ENCODE data around the gene KRT83. TPM values are rescaled to one million over a fixed set of nuclear protein-coding genes. Genes with fewer than 3 reads are reported as not detected.

The KRT83 gene
- total RNA-seq (2014; rRNA removed; shearing (Covaris generic)): not detected in 2 replicates

DNA sequence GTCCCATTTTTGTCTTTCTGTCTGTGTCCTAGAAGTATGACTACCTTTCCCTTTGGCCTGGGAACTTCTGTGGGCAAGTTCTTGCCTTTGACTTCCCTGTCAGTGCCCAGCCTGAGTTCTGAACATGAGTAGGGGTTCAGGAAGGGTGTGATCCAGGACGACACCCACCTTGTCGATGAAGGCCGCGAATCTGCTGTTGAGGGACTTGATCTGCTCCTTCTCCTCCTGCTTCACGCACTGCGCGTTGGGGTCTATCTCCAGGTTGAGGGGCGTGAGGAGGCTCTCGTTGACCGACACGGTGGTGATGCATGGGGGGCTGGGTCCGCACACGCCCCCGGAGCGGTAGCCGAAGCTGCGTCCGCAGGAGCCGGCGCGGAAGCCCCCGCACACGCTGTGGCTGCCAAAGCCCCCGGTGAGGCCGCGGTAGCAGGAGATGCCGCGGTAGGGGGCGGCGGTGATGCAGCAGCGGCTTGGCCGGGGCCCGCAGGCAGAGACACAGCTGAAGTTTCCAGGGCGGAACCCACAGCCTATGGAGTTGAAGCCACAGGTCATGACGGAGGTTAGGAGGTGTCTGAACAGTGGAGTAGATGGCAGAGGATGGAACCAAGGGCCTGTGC, at the start of gene KRT83:
KRT83 (minus strand) TSS at position 615 of the 617 bp plus-strand sequence; CDS start at position 552, 63 bp downstream.
- DNase-seq (ENCODE audit: low spot score): no peak

DNA sequence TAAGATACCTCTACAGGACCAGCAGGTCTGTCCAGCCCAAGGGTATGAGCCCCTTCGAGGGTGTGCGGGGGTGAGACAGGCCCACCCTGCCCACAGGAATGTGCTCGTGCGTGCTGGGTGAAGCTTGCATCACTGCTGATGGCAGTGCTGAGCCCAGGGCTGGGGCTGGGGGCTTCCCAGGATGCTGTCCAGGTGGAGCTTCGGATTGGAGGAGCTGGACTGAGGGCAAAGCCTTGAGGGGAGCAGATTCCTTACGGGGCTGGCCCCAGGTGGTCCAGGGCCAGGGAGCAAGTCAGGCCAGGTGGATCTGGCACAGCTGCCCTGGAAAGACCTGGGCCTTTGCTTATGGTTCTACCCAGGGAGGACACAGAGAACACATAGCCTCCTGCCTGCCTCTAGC, 48.6 kb upstream of the KRT83 start:
- DNase-seq (ENCODE audit: low spot score): no peak

GRCh38 chr12:52369211-52369610, 48.0 kb upstream of the KRT83 start:
- no peak for DNase-seq (ENCODE audit: low spot score)

DNA sequence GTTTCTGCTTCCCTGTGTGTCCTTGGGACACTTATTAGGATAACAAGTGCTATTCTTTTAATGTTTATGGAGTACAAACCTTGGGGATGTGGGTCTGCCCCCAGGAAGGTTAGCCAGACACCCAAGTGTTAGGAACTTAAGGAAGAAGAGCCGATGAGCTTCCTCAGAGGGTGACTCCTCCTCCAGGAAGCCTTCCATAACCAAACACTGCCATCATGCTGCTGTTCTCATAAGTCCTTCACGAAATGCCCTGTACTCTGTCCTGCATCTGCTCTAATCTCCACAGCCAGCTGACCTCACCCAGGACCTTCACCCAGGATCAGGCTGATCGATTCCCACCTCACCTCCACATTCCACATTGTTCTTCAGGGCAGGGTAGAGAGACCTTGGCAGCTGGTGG, 47.3 kb upstream of the KRT83 start:
- no peak for DNase-seq (ENCODE audit: low spot score)

DNA sequence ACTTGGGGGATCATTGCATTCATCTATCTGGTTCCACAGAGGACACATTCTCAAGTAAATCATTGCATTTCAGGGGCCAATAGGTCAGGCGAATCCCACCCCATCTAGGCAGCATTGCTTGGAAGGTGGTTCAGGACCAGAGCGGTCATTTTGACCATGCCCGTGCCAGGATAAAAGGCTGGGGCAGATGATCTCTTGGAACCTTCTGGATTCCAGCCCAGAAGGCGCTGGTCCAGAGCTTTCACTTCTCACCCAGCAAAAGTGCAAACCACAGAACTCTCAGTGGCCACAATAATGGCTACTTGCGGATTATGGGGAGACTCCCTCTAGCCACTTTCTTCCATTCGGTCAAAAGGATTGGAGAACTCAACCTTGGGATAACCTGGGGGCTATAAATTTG, 46.7 kb upstream of the KRT83 start:
- no peak for DNase-seq (ENCODE audit: low spot score)

- DNase-seq (ENCODE audit: low spot score): no peak
Observed at GRCh38 chr12:52366738-52367485, 45.7 kb upstream of the KRT83 start, which contains the start of gene KRT85. TSS of gene KRT85 (minus strand) at chr12:52367481. CDS start at chr12:52367405, 76 bp downstream.

DNA sequence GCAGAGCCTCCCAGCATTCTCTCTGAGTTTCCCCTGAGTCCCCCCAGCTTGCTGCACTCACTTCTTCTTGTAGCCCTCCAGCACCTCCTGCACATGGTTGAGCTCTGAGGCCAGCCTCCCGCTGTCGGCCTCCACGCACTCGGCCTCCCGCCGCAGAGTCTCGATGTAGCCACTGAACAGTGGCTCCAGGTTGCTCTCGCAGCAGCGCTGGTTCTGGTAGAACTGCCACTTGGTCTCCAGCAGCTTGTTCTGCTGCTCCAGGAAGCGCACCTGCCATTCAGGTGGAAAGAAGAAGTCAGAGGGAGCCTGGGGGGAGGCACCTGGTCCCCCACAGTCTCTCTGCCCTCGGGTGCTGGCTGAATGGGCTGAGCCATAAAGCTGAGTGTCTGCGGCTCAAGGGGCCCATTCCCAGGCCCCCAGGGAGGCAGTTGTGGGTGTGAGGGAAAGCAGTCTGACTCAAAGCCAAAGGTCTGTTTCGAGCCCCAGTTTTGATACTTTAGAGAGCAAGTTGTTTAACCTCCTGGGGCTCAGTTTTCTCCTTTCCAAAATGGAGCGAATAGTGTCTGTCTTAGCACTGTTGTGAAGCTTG, 43.8 kb upstream of the KRT83 start:
- DNase-seq (ENCODE audit: low spot score): no peak

- no peak for DNase-seq (ENCODE audit: low spot score)
Observed at GRCh38 chr12:52364061-52364460, 42.9 kb upstream of the KRT83 start.

DNA sequence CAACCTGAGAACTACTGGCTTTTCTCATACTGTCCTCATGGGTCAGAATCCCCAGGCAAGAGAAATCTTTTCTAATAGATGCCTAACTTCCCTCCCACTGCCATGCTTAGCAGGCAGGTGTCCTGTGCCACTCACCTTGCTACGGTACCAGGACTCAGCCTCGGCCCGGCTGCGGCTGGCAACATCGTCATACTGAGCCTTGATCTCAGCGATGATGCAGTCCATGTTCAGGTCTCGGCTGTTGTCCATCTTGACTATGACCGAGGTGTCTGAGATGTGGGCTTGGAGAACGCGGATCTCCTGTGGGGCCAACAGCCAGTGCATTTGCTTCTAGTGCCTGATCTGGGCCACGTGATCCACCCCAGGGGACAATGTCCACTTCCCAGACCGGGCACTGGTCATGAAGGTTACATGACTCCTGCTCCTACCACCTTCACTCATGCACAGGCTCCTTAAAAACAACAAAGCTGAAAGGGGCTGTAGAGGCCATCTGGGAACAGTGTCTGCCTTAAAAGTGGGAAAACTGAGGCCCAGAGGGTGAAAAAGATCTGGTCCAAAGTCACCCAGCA, 42.0 kb upstream of the KRT83 start:
- DNase-seq (ENCODE audit: low spot score): no peak

DNA sequence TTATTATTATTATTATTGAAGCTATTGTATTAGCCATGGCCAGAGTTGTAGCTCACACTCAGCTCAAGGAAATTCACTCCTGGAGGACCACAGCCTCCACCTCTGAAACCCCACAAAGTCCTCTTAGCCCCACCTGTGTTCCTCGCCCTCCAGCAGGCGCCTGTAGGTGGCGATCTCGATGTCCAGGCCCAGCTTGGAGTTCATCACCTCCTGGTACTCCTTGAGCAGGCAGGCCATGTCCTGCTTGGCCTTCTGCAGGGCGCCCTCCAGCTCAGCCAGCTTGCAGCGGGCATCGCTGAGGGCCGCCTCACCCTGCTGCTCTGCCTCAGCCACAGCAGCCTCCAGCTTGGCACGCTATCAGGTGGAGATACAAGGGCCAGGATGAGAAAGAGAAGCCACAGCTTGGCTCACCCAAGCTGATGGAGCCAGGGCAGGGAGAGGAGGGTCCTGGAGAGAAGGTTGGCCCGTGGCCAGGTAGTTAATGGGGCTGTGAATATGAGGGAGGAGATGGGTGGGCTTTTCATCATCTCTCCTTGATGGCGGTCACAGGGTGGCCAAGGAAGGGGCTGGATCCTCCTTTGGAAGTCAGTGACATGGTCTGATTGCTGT, 41.0 kb upstream of the KRT83 start:
- no peak for DNase-seq (ENCODE audit: low spot score)

- DNase-seq (ENCODE audit: low spot score): no peak
Observed at GRCh38 chr12:52361553-52361952, 40.4 kb upstream of the KRT83 start.

- no peak for DNase-seq (ENCODE audit: low spot score)
Observed at GRCh38 chr12:52360663-52361271, 39.6 kb upstream of the KRT83 start.

DNA sequence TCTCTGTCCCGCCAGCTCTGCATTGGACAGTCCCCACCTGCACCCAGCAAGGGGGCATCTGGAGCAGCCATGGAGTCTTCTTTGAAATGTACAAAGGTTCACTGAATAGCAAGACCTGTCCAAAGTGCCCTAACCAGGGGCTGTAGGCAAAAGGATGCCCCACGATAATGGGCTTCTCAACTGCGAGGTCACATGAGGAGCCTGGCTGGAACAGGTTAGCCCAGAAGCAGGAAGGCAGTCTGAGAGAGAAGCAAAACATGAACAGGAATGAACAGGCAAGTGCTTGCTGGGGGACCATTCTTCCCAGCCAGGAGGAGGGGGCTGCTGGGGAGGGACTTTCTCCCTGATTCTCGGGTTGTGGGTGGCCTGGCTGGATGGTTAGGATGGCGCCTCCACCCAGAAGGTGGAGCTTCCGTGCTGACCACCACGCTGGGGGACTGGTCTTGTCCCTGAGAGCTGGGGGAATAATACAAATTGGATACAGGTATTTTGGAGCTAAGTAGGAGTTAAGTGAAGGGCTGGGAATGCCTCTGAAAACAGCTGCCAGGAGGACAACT, 39.0 kb upstream of the KRT83 start:
- DNase-seq (ENCODE audit: low spot score): no peak

DNA sequence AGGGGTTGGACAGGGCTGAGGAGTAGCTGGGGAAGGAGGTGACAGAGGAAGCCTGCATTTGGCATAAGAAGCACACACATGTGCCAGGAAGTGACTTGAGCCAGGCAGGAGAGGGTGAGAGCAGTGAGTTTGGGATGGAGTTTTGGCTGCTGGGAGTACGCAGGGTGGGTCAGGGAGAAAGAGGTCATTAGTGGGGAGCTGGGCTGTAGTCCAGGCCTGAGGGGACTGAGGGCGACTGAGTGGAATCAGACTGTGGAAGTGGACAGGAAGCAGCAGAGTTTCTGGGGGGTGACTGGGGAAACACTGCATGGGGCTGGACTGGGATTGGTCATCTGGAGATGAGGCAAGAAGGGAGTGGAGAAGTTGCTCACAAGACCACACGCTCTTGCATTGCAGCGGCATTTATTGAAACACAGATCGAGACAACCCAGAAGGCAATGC, 38.4 kb upstream of the KRT83 start:
- DNase-seq (ENCODE audit: low spot score): no peak

DNA sequence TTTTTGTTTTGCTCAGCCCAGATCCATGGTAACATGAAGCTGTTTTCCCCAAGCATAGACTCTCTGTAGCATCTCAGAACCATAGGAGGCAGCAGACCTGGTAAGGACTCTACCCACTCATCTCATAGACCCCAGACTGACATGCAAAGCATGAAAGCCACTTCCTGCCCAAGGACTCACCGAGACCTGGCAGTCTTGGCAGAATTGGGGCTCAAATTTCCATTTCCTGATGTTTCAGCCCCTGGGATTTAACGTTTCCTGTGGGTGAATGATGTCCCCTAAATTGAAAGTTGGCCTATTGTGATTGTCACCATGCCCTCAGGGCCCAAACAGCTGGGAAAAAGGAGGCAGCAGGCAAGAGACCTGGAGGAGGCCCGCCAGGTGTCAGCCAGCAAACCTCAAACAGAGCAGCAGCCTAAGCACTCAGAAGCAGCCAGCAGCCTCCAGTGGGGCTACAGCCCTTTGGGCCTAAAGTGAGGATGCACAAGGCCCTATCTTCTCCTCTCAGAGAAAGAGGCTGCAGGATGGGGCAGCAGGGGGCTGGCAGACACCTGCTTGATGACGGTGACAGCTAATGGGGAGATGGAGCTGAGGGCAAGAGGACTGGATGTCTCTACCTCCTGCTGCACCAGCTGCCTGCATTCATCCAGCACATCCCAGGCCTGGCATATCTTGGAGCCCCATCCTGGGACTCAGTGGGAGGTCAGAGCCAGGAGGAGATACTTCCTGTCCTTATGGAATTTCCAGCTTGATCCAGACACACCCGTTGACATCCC, 37.6 kb upstream of the KRT83 start:
- DNase-seq (ENCODE audit: low spot score): peak; percentile 48

GRCh38 chr12:52356762-52357580, 35.8 kb upstream of the KRT83 start:
- no peak for DNase-seq (ENCODE audit: low spot score)

DNA sequence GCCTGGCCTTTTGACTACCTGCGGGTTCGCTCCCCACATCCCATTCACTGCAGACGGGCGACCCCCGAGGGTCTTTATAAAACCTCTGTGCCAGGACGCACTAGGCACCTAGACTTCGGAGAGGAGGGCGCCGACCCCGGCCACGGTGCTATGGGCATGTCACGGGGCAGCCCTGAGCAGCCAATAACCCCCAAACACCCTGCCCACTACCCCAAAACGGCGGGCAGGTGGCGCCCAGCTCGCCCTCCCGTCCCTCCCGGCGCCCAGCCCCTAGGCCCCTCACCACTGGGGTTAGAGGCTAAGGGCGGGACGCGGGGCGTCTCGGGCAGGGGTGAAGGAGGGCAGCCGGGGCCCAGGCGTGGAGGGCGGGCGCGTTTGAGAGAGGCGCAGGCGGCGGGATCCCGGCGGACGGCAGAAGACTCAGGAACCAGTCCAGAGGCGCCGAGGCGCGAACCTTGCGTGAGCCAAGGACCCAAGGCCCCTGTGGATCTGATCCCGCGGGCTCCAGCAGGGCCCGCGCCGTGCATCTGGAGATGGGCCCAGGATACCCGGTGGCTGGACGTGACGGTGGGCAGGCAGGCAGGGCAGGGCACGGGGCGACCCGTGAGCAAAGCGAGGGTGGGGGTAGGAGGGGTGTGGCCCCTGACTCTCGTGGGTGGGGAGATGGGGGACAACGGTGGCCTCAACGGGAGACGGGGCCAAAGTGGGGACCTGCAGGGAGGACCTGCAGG, 35.0 kb upstream of the KRT83 start:
- DNase-seq (ENCODE audit: low spot score): no peak

- DNase-seq (ENCODE audit: low spot score): no peak
Observed at GRCh38 chr12:52355176-52355575, 34.0 kb upstream of the KRT83 start.

DNA sequence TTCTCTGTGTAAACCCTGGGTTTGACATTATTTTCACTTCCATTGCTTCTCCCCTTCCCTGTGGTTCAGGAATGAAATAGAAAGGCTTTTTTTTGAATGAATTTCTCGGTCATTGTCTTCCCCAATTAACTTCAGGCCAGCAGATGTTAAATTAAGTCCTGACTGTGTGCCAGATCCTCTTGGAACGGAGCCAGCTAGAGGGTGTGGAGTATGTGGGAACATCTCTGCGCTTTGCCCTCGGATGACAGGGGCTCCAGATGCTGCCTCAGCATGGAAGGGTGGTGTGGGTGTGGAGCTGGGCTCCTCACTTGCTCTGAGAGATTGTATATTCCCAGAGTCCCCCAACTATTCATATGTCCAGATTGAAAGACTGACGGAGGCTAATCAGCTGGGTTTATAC, 33.0 kb upstream of the KRT83 start:
- DNase-seq (ENCODE audit: low spot score): no peak
